CD4-positive, alpha-beta T cell treated with Interferon alpha-2 for 1 hour (primary cell): ENCODE data around the gene DPY30.

Source experiments
- DNase-seq, 2 donors: peaks; one replicate each; pipeline ENCODE4 v3.0.0-alpha.2; 2020 to 2022

Gene DPY30

DNA sequence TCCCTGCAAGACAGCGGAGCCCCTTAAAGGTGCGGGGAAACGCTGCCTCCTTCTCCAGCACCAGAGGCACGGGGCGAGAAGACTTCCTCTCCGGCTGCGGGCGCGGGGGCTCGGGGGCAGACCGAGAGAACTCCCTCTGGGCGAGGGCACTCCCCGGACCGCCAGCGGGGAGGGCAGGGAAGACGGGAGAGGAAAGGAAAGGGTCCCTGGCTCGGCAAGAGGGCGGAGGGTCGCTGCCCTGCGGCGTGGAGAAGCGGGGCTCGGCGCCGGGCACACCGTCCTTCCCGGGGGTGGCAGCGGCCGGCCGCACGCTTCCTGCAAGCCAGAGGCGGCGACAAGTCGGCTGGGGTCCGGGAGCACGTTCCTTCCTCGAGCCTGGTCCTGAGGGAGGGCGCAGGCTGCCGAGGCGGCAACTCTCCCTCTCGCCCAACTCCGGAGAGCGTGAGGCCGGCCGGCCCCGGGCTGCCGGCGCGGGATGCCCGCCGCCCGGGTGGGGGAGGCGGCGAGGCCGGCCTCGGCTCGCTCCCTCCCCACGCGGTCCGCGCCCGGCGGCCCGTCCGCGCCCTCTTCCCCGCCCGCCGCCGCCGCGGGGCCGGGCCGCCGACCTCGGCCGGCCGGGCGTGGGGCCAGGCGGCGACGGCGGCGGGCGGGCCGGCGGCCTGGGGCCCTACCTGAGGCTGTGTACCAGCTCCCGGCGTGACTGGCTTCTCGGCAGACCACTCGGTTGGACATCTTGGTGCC, 29.9 kb downstream of the DPY30 start:
- DNase-seq, result peak; percentile 25 to 42

DNA sequence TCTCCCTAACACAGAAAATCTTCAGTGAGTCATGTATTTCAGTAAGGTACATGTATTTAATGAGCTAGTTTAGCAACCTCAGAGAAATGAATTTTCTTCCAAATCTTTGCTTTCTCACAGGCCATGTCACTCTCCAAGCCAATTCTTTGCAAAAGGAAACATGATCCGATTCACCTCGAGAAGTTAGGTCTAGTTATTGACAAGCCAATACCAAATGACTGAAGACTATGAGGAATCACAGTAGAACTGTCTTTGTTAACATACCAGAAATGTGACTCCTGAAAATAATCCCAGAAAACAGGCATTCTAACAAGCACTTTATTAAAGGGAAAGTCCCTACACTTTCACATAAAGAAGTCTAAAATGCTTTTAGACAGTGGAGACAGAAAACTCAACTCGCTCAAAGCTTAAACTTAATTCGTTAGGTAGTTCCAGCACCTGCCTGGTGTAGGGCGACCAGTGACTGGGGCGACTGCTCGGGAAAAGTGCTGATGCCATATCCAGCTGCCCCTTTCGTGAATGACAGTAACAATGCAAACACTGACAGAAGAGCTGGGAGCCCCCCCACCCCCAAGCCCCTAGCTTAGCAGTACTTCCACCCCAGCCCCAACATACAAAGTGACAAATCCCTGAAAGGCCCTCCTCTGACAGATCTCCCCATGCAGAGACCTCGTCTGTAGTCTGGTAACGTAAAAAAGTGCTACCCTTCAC, 30.6 kb downstream of the DPY30 start:
- DNase-seq, result peak in 1 of 2 donors; percentile 1

- no peak for DNase-seq
Measured at GRCh38 chr2:32007121-32007391, 32.5 kb downstream of the DPY30 start.

GRCh38 chr2:32005371-32005976, 34.1 kb downstream of the DPY30 start:
- no peak for DNase-seq

- DNase-seq, result no peak
Measured at GRCh38 chr2:32003791-32004190, 35.8 kb downstream of the DPY30 start.

- no peak for DNase-seq
Measured at GRCh38 chr2:32002406-32002805, 37.2 kb downstream of the DPY30 start.

GRCh38 chr2:31999438-31999837, 40.2 kb downstream of the DPY30 start:
- no peak for DNase-seq

- DNase-seq, result no peak
Measured at GRCh38 chr2:31998731-31999383, 40.7 kb downstream of the DPY30 start.

- DNase-seq, result peak in 1 of 2 donors; percentile 9
Measured at GRCh38 chr2:31997653-31998052, 42.0 kb downstream of the DPY30 start.

DNA sequence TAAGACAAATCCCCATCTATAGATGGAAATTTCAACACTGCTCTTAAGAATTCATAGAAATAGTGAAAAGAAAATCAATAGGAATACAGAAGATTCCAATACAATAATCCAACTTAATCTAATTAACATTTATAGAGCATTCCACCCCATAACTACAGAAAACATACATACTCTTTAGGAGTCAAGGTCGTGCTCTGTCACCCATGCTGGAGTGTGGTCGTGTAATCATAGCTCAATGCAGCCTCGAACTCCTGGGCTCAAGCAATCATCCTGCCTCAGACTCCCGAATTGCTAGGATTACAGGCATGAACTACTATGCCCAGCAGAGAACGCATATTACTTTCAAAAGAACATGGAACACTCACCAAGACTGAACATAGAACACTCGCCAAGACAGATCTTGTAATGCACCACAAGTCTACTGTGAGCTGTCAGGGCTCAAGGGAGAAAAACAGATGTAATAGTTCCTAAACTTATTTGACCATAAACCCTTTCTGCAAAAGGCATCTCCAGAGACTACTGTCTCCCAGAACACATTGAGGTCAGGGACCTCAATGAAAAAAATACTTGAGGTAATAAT, 42.9 kb downstream of the DPY30 start:
- no peak for DNase-seq

- DNase-seq, result no peak
Measured at GRCh38 chr2:31992934-31993333, 46.7 kb downstream of the DPY30 start.

DNA sequence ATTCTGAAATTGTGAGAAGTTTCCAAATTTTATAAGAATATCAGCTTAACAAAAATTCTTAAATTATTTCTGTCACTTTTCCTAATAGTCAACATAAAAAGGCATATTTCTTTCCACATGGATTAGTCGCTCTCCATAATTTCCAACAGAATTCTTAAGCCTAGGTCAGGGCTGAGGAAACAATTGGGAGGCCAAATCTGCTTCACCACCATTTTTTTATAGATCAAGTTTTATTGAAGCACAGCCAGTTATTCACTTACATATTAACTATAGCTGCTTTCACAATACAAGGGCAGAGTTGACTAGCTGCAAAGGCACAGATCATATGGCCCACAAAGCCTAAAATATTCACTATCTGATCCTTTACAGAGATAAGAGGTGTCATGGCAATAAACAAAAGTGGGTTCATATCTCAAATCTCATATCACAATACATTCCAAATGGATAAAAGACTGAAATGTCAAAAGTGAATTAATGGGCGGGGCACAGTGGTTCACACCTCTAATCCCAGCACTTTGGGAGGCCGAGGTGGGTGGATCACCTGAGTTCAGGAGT, 47.5 kb downstream of the DPY30 start:
- DNase-seq, result no peak

DNA sequence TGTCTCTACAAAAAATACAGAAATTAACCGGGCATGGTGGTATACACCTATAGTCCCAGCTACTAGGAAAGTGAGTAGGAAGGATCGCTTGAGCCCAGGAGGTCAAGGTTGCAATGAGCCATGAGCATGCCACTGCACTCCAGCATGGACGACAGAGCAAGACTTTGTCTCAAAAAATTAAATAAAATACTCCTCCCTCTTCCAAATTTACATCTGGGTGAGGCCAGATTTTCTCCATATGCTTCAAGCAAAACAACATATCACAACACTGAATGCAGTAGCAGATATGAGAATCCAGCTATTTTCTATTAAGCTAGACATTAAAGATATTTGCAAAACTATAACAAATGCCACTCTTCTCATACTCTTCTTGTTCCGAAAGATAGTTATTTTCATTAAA, 49.7 kb downstream of the DPY30 start:
- no peak for DNase-seq

DNA sequence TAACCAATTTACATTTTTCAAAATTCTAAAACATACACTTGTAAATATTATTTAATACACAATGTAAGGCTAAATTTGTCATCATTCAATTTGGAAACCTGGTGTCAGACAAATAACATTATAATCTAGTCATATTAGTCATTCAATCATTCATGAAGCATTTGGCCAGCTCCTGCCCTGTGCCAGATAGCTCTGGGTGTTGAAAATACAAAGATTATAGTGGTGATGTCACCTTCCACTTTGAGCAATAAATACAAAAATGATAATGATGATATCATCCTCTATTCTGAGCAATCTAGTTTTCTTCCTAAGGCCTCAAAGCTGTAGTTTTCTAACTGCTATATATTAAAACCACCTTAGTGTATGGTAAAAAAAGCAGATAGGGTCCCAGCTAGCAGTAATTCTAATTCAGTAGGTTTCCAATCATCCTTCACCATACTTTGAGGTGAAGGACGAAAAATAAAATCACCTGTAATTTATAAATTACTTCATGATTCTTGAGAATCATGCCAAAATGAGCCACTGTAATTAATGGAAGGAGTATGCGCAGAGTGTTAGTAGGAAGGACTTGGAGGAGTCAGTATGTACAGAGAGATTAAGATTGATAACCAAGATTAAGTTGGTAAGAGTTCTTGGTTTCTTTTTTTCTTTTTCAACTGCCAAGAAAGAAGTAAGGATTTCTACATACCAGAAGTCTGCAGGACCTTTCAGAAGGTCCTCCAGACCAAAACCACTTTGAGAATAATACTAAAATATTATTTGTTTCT, 52.0 kb downstream of the DPY30 start:
- DNase-seq, result no peak

GRCh38 chr2:31986906-31987305, 52.7 kb downstream of the DPY30 start:
- no peak for DNase-seq

GRCh38 chr2:31983762-31984467, 55.7 kb downstream of the DPY30 start:
- DNase-seq, result no peak

DNA sequence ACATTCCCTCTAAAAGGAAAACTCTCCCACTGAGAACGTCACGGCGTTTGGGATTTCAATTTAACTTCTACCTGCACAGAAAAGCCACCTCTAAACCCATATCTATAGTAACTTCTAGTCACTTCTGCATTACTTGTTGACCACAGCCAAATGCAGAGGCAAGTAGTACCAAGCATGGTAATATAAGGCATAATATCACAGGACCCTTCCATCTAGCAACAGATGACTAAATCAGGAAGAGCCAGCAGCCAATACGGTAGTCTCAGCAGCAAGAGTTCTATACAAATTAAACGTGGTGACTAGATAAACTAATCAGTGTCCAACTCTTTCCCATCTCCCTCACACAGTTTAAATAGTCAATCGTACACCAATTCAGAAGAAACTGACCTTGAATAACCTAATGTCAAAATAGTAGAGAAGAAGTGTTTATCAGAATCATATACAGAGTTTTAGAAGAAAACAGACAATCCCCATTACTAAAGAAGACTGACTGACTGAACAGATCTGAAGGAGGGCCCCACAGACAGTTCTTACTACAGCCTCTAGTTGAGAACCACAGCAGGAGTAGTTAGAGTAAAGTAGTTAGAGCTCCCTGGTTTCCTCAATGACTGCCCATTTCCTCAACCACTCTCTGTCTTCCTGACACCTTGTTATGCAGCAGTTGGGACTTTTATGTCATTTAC, 58.8 kb downstream of the DPY30 start:
- peak; percentile 26 to 27 for DNase-seq

GRCh38 chr2:31979956-31980355, 59.6 kb downstream of the DPY30 start:
- DNase-seq, result no peak

DNA sequence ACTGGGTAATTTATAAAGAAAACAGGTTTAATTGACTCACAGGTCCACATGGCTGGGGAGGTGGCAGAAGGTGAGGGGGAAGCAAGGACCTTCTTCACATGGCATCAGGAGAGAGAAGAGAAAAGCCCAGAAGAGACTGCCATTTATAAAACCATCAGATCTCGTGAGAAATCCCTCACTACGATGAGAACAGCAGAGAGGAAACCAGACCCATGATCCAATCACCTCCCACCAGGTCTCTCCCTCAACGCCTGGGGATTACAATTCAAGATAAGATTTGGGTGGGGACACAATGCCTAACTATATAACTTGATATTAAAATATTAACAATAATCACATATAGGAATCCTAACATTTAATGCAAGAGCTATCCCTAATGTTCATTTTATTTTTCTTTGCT, 60.6 kb downstream of the DPY30 start:
- no peak for DNase-seq

GRCh38 chr2:31978436-31978835, 61.2 kb downstream of the DPY30 start:
- no peak for DNase-seq
